Vagina (tissue), 2 donors: ENCODE data around the gene UBXN2A.

Experiments used
- POLR2A ChIP-seq, 2 donors: fragments of 450-650 bp; IDR thresholded peaks; one replicate each; pipeline ENCODE4 v1.6.1; 2017; ENCODE audit warnings: antibody characterized with exemption in 2 of 2, mild to moderate bottlenecking in 2 of 2, moderate library complexity in 2 of 2
- POLR2AphosphoS5 ChIP-seq, 2 donors: sonication (generic); formaldehyde crosslinking; IDR thresholded peaks; one replicate each; pipeline ENCODE4 v1.9.0; 2017; ENCODE audit warnings: antibody characterized with exemption in 2 of 2, mild to moderate bottlenecking in 2 of 2, low read depth in 1 of 2; ENCODE audit not compliant: insufficient read depth in 1 of 2
- TF ChIP-seq, protein P1 (sequence below), 3 experiments: fragments of 450-650 bp in 2 of 3; fragments of 200-600 bp in 1 of 3; sonication (generic) in 1 of 3; IDR thresholded peaks; one replicate each; pipeline ENCODE4 v1.5.1; 2017 to 2019; ENCODE audit warnings: antibody characterized with exemption in 3 of 3, mild to moderate bottlenecking in 2 of 3, moderate library complexity in 2 of 3

GRCh38 chr2:24021122-24021998 is 81.1 kb downstream of the UBXN2A start:
- TF ChIP-seq, protein P1, sequence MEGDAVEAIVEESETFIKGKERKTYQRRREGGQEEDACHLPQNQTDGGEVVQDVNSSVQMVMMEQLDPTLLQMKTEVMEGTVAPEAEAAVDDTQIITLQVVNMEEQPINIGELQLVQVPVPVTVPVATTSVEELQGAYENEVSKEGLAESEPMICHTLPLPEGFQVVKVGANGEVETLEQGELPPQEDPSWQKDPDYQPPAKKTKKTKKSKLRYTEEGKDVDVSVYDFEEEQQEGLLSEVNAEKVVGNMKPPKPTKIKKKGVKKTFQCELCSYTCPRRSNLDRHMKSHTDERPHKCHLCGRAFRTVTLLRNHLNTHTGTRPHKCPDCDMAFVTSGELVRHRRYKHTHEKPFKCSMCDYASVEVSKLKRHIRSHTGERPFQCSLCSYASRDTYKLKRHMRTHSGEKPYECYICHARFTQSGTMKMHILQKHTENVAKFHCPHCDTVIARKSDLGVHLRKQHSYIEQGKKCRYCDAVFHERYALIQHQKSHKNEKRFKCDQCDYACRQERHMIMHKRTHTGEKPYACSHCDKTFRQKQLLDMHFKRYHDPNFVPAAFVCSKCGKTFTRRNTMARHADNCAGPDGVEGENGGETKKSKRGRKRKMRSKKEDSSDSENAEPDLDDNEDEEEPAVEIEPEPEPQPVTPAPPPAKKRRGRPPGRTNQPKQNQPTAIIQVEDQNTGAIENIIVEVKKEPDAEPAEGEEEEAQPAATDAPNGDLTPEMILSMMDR (IDR thresholded peaks at IDR 0.05), result no peak
- TF ChIP-seq POLR2A (IDR thresholded peaks at IDR 0.05) (no peak), POLR2AphosphoS5 (IDR thresholded peaks at IDR 0.05; ENCODE audit: insufficient read depth in 1 of 2, low read depth in 1 of 2) (no peak)
